HG02759 (cell line): ENCODE results near the gene CPM.
"Not testable (repeated sequence)": the region's sequence is repeated elsewhere in the genome, so short reads cannot be mapped to it uniquely, and the experiment has no call there.

ENCODE experiments used
- ATAC-seq: cut with Tn5 transposase; IDR thresholded peaks from one replicate; pipeline ENCODE4 v1.9.1; 2021; ENCODE audit warnings: mild to moderate bottlenecking, moderate library complexity; ENCODE audit not compliant: unreplicated experiment

The CPM gene

GRCh38 chr12:68832504-68832867, 100.5 kb downstream of the CPM start:
- no peak for ATAC-seq

- ATAC-seq: no peak
Observed at GRCh38 chr12:68831751-68832503, 101.0 kb downstream of the CPM start.

- ATAC-seq: no peak
Observed at GRCh38 chr12:68831272-68831671, 101.7 kb downstream of the CPM start.

GRCh38 chr12:68828672-68829068, 104.3 kb downstream of the CPM start:
- ATAC-seq: no peak

GRCh38 chr12:68827895-68828671, 104.9 kb downstream of the CPM start:
- ATAC-seq: no peak

- no peak for ATAC-seq
Observed at GRCh38 chr12:68825569-68826217, 107.3 kb downstream of the CPM start.

GRCh38 chr12:68824597-68825250, 108.2 kb downstream of the CPM start:
- ATAC-seq: no peak

- ATAC-seq: no peak
Observed at GRCh38 chr12:68824131-68824530, 108.8 kb downstream of the CPM start.

- ATAC-seq: no peak
Observed at GRCh38 chr12:68823696-68824095, 109.3 kb downstream of the CPM start.

GRCh38 chr12:68821357-68822188, 111.4 kb downstream of the CPM start:
- no peak for ATAC-seq

GRCh38 chr12:68819481-68819880, 113.5 kb downstream of the CPM start:
- not testable (repeated sequence) for ATAC-seq

- ATAC-seq: no peak
Observed at GRCh38 chr12:68815928-68816800, 116.8 kb downstream of the CPM start.

- ATAC-seq: no peak
Observed at GRCh38 chr12:68815232-68815927, 117.6 kb downstream of the CPM start.

- no peak for ATAC-seq
Observed at GRCh38 chr12:68814490-68815231, 118.3 kb downstream of the CPM start.

- ATAC-seq: no peak
Observed at GRCh38 chr12:68813242-68813593, 119.8 kb downstream of the CPM start.

GRCh38 chr12:68812553-68813241, 120.3 kb downstream of the CPM start:
- no peak for ATAC-seq

- ATAC-seq: not testable (repeated sequence)
Observed at GRCh38 chr12:68811573-68811972, 121.4 kb downstream of the CPM start.

GRCh38 chr12:68810027-68810389, 123.0 kb downstream of the CPM start:
- ATAC-seq: not testable (repeated sequence)
